ENCODE data around the gene HDAC11. TPM values are rescaled to one million over a fixed set of nuclear protein-coding genes. Genes with fewer than 3 reads are reported as not detected.

HDAC11 gene
- total RNA-seq, 4 donors from 2014 or later, result 20.6 to 28.3 (median 22.8) TPM

DNA sequence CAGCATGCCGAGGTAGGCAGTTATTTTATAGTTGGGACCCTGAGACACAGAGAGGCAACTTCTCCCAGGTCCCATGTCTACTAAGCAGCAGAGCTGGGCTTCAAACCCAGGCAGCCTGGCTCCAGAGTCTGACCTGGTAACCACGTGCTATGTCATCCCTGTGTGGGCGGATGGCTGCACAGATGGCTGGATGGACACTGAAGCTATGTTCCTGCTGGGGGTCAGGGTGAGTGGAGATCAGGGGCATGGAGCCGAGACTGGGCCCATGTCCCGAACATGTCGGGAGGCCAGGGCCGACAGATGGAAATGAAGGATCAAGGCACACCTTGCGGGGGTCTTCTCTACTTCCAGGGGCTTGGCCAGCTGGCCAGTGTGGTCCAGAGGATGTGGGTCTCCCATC is 59.6 kb downstream of the HDAC11 start:
- 82 to 85% methylated on average over 8 of the region's 8 CpGs for WGBS, 2 donors

DNA sequence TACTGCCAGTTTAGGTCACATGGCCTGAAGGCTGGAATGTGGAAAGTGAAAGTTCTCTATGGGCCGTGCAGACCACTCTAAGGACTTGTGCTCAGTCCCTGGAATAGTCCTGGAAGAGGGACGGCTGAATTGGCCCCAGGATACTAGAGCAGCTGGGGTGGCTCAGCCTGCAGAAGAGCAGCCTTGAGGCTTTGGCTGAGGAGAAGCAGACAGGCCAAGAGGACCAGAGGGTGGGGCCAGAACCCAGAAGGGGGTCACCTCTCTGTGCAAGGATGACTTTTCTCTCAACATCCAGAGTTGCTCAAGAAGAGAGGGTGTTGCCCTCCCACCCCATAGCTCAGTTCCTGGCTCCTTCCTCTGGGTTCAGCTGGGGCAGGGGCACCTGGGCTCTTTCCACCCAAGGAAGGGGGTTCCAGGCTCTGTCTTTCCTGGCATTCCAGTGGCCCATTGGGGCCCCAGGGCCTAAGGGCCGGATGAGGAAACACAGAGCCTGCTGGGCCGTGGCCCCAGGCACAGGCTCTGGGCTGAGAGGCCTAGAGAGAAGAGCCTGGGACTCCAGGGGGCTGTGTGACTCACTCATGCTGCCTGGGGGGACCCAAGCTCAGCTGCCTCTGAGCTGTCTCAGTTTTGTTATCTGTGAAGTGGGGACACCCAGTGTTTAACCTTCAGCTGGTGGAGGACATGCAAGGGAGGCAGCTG is 60.3 kb downstream of the HDAC11 start:
- no peak overlapping the region for H3K4me3 ChIP-seq (ENCODE audit: low read depth, poor library complexity, severe bottlenecking)
- intact Hi-C loops (cut with DNase I; ENCODE audit: low total_unique reads), result no loop called here
- WGBS, 2 donors, result 65 to 75% methylated on average over 4 of the region's 4 CpGs
- TF ChIP-seq CTCF (IDR thresholded peaks at IDR 0.05), result no peak
- TF ChIP-seq POLR2A (IDR thresholded peaks at IDR 0.05), result no peak
- DNase-seq (ENCODE audit: low spot score in 2 of 2), result no peak

More for the DNA sequence above, 59.6 kb downstream of the HDAC11 start:
- TF ChIP-seq CTCF (IDR thresholded peaks at IDR 0.05) (no peak), POLR2A (IDR thresholded peaks at IDR 0.05) (no peak)
- DNase-seq (ENCODE audit: low spot score in 2 of 2), result no peak
- no peak overlapping the region for H3K4me3 ChIP-seq (ENCODE audit: low read depth, poor library complexity, severe bottlenecking)
- intact Hi-C loops (cut with DNase I; ENCODE audit: low total_unique reads), result no loop called here

GRCh38 chr3:13541691-13542090 is 61.6 kb downstream of the HDAC11 start:
- no peak overlapping the region for H3K4me3 ChIP-seq (ENCODE audit: low read depth, poor library complexity, severe bottlenecking)
- intact Hi-C loops (cut with DNase I; ENCODE audit: low total_unique reads), result no loop called here
- no peak for DNase-seq (ENCODE audit: low spot score in 2 of 2)
- WGBS, 2 donors, result 53 to 56% methylated on average over 3 of the region's 3 CpGs
- TF ChIP-seq POLR2A (IDR thresholded peaks at IDR 0.05), result no peak

GRCh38 chr3:13542142-13542541 is 62.0 kb downstream of the HDAC11 start:
- no peak for TF ChIP-seq POLR2A (IDR thresholded peaks at IDR 0.05)
- TF ChIP-seq CTCF (IDR thresholded peaks at IDR 0.05), result no peak
- WGBS, 2 donors, result 88 to 93% methylated on average over 3 of the region's 3 CpGs
- intact Hi-C loops (cut with DNase I; ENCODE audit: low total_unique reads), result no loop called here
- no peak overlapping the region for H3K4me3 ChIP-seq (ENCODE audit: low read depth, poor library complexity, severe bottlenecking)
- no peak for DNase-seq (ENCODE audit: low spot score in 2 of 2)

DNA sequence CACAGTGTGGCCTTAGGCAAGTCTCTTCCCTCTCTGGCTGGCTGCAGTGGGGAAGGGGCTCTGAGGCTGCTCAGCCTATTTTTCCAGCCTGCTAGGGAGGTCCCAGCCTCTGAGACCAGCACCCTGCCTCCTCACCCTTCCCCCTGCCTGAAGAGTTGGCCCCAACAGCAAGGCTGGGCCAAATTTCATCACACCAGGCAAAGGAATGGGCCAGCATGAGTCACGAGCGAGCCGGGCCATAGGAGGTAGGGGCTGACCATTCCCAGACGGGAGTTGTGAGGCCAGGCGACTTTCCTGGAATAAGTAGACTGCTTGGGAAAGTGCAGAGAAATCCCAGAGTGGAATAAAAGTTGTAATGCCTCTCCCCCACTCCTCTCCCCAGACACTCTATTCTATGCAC is 63.1 kb downstream of the HDAC11 start:
- intact Hi-C loops (cut with DNase I; ENCODE audit: low total_unique reads), result no loop called here
- TF ChIP-seq CTCF (IDR thresholded peaks at IDR 0.05) (no peak), POLR2A (IDR thresholded peaks at IDR 0.05) (no peak)
- H3K4me3 ChIP-seq (ENCODE audit: low read depth, poor library complexity, severe bottlenecking), result no peak overlapping the region
- DNase-seq (ENCODE audit: low spot score in 2 of 2), result peak; percentile 82 to 95
- WGBS, 2 donors, result 37 to 64% methylated on average over 5 of the region's 5 CpGs

GRCh38 chr3:13544293-13544831 is 64.3 kb downstream of the HDAC11 start:
- 24 to 30% methylated on average over 6 of the region's 6 CpGs for WGBS, 2 donors
- intact Hi-C loops (cut with DNase I; ENCODE audit: low total_unique reads), result no loop called here
- TF ChIP-seq CTCF (IDR thresholded peaks at IDR 0.05) (no peak), POLR2A (IDR thresholded peaks at IDR 0.05) (no peak)
- no peak overlapping the region for H3K4me3 ChIP-seq (ENCODE audit: low read depth, poor library complexity, severe bottlenecking)
- no peak for DNase-seq (ENCODE audit: low spot score in 2 of 2)
